Thyroid gland (tissue), 4 donors: Measurements from ENCODE around the gene YTHDF1.

Source experiments
- POLR2A ChIP-seq, 2 donors: fragments of 450-650 bp; IDR thresholded peaks; one replicate each; pipeline ENCODE4 v1.6.1; 2017; ENCODE audit warnings: antibody characterized with exemption in 2 of 2, mild to moderate bottlenecking in 2 of 2, moderate library complexity in 1 of 2
- TF ChIP-seq, protein P1 (sequence below), 6 experiments: fragments of 200-600 bp in 3 of 6; fragments of 450-650 bp in 3 of 6; sonication (generic) in 3 of 6; IDR thresholded peaks; one replicate each; pipeline ENCODE4 v1.5.1; 2016 to 2019; ENCODE audit warnings: antibody characterized with exemption in 6 of 6, mild to moderate bottlenecking in 2 of 6, inconsistent platforms in 1 of 6, moderate library complexity in 1 of 6

DNA sequence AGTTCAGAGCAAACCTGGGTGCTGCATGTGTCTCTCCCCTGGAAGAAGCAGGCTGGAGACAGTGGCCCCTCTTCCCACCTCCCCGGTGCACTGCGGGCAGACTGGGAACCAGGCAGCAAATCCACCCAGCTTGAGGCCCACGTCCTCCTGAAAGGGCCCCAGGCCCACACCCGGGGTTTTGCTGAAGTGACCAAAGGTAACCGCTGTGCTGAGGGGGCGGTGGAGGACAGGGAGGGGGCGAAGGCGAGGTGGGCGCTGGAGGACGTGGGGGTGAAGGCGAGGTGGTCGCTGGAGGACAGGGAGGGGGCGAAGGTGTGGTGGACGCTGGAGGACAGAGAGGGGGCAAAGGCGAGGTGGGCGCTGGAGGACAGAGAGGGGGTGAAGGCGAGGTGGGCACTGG, 18.0 kb upstream of the YTHDF1 start:
- TF ChIP-seq, protein P1, sequence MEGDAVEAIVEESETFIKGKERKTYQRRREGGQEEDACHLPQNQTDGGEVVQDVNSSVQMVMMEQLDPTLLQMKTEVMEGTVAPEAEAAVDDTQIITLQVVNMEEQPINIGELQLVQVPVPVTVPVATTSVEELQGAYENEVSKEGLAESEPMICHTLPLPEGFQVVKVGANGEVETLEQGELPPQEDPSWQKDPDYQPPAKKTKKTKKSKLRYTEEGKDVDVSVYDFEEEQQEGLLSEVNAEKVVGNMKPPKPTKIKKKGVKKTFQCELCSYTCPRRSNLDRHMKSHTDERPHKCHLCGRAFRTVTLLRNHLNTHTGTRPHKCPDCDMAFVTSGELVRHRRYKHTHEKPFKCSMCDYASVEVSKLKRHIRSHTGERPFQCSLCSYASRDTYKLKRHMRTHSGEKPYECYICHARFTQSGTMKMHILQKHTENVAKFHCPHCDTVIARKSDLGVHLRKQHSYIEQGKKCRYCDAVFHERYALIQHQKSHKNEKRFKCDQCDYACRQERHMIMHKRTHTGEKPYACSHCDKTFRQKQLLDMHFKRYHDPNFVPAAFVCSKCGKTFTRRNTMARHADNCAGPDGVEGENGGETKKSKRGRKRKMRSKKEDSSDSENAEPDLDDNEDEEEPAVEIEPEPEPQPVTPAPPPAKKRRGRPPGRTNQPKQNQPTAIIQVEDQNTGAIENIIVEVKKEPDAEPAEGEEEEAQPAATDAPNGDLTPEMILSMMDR (IDR thresholded peaks at IDR 0.05) = no peak
- no peak for TF ChIP-seq POLR2A (IDR thresholded peaks at IDR 0.05)
